AG09319 (cell line): ENCODE data around the gene MST1.

Experiments
- DNase-seq: peaks from one replicate; pipeline ENCODE4 v3.0.0-alpha.2; 2010; ENCODE audit warnings: low read depth; ENCODE audit errors: extremely low read depth
- TF ChIP-seq, protein P1 (sequence below): IDR thresholded peaks from 2 replicates; pipeline ENCODE4 v1.5.1; 2011; ENCODE audit warnings: low read depth, mild to moderate bottlenecking, inconsistent platforms, low read length, moderate library complexity

The MST1 gene

GRCh38 chr3:49667701-49668413, 21.4 kb downstream of the MST1 start:
- TF ChIP-seq, protein P1, sequence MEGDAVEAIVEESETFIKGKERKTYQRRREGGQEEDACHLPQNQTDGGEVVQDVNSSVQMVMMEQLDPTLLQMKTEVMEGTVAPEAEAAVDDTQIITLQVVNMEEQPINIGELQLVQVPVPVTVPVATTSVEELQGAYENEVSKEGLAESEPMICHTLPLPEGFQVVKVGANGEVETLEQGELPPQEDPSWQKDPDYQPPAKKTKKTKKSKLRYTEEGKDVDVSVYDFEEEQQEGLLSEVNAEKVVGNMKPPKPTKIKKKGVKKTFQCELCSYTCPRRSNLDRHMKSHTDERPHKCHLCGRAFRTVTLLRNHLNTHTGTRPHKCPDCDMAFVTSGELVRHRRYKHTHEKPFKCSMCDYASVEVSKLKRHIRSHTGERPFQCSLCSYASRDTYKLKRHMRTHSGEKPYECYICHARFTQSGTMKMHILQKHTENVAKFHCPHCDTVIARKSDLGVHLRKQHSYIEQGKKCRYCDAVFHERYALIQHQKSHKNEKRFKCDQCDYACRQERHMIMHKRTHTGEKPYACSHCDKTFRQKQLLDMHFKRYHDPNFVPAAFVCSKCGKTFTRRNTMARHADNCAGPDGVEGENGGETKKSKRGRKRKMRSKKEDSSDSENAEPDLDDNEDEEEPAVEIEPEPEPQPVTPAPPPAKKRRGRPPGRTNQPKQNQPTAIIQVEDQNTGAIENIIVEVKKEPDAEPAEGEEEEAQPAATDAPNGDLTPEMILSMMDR: no peak
- no peak for DNase-seq

DNA sequence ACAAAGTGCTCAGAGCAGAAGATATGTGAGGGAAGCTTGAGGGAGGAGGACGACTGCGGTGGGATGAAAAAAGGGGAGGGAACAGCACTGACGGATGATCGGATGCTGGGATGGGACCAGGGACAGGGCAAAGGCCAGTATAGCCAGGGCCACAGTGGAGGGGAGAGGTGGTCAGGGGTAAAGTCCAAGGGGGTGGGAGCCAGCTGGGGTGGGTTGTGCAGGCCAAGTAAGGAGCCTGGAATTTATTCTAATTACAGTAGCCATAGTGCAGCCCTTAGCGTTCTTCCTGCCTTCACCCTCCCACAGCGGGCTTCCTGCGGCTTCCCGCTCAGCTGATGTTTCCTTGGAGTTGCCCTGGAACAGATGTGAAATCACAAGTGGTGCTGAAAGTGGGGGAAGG, 22.7 kb downstream of the MST1 start:
- no peak for DNase-seq

DNA sequence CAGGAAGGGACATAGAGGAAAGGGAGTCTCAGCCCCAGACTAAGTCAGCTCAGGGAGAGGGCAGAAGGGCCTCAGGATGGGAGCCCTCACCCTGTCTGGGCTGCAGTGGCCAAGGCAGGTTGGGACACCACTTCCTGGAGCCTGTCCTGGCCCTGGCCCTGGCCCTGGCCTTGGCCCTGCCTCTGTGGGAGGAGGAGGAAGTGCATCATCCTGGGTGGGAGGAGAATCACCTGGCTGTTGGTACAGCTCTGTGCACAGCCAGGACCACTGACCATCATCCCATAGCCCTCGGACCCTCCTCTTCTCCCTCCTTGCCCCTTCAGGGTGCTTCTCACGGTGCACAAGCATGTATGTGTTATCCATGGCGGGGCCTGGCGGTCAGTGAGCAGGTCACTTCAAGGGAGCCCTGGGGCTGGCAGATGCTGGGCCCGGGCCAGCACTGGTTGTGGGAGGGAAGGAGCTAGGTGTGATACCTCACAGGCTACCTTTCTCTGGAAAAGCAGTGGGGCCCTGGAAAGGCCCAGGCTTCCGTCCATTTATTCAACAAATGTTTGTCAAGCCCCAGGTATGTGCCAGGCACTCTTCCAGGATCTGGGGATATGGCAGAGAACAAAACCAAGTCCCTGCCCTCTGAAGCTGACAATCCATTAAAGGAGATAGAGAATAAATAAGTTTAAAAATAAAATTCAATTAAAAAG, 23.3 kb downstream of the MST1 start:
- DNase-seq: no peak
- TF ChIP-seq, protein P1: no peak

More for the DNA sequence above, 22.7 kb downstream of the MST1 start:
- TF ChIP-seq, protein P1: no peak

- no peak for DNase-seq
- TF ChIP-seq, protein P1: no peak
Observed at GRCh38 chr3:49664300-49664699, 25.0 kb downstream of the MST1 start.

- TF ChIP-seq, protein P1: no peak
- no peak for DNase-seq
Observed at GRCh38 chr3:49663831-49664230, 25.4 kb downstream of the MST1 start.

- TF ChIP-seq, protein P1: no peak
Observed at GRCh38 chr3:49662720-49663413, 26.4 kb downstream of the MST1 start.

DNA sequence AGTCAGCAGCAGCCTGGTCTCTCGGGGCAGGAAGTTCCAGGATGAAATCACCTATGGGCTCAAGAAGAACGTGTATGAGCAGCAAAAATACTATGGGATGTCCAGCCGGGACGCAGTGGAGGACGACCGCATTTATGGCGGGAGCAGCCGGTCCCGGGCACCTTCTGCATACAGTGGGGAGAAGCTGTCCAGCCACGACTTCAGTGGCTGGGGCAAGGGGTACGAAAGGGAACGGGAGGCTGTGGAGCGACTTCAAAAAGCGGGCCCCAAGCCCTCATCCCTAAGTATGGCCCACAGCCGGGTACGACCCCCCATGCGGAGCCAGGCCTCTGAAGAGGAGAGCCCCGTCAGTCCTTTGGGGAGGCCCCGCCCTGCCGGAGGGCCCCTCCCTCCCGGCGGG, 27.3 kb downstream of the MST1 start:
- TF ChIP-seq, protein P1: no peak

More at GRCh38 chr3:49662720-49663413, 26.4 kb downstream of the MST1 start:
- no peak for DNase-seq

More for the DNA sequence above, 27.3 kb downstream of the MST1 start:
- no peak for DNase-seq
